NOMO-1 treated with DMSO at 0.1 percent for 48 hours (cell line): ENCODE results near the gene ALG3.

Experiments used
- DNase-seq: peaks from one replicate; lab custom pipeline; 2025; ENCODE audit not compliant: unreplicated experiment; lab: John Stamatoyannopoulos, UW

The ALG3 gene

DNA sequence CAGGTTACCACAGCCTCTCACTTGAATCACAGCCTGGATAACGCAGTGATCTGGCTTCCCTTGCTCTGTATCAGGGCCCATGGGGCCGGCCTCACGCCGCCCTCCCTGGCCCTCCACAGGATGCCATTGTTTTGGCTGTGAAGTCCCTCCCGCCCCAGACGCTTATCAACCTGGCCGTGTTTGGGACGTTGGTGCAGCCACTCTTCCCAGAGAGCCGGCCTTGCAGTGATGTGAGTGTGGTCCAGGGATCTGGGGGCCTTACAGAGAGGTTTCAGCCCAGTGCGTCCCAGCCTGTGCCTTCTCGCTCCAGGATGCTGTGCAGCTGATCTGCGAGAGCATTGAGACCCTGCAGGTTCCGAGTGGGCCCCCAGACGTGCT, 12.7 kb downstream of the ALG3 start:
- DNase-seq, result no peak

DNA sequence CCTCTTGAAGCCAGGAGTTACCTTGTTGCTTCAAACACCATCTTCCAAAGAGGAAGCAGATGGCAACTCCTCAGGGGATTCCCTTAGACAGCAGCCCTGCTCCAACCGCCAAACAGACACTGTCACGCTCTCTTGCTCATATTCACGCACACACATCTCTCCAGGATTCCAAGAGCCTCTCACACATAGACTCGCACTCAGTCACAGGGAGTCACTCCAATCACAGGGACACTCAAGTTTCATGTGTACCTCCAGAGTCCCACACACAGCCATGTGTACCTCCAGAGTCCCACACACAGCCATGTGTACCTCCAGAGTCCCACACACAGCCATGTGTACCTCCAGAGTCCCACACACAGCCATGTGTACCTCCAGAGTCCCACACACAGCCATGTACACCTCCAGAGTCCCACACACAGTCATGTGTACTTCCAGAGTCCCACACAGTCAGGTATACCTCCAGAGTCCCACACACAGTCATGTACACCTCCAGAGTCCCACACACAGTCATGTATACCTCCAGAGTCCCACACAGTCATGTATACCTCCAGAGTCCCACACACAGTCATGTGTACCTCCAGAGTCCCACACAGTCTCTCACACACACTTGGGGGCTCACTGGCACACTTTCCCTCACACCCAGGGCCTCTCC, 13.3 kb downstream of the ALG3 start:
- DNase-seq, result no peak

DNA sequence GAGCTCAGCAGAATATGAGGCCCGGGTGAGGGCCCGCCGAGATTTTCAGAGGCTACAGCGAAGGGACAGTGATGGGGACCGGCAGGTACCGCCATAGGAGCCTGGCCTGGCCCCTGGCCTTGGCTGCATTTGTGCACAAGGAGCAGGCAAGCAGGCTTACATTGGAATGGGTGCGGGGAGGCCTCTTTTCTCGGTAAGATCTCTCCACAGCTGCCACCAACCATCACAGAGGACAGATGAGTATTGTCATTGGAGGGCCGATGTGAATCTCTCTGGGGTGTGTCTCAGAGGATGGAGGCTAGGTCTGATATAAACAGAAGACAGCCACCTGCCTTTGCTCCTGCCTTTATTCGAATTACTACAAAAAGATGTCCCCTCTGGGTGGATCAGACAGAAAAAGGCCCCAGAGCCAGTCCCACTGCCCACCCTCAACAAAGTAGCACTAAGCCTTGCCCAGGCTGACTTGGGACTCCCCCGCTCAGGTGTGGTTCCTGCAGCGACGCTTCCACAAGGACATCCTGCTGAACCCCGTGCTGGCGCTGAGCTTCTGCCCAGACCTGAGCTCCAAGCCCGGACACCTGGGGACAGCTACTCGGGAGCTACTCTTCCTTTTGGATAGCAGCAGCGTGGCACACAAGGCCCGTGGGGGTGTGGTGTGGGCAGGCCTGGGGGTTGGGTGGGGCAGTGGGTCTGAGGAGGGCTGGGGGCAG, 13.9 kb downstream of the ALG3 start:
- DNase-seq, result no peak

DNA sequence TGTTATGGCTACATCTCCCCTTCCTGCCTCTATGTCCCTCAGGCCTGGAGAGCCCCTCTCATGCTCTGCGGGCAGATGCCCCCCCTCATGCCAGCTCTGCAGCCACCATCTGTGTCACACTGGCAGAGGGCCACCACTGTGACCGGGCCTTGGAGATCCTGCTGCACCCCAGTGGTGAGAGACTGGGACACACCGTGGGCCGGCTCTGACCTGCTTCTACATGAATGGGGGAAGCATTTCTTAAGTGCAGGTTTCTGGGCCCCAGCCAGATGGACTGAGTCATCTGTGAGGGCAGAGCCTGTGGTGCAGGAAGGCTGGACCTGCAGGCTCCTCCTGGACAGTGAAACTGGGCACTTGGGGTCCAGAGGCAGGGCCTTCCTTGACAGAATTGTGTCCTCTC, 14.5 kb downstream of the ALG3 start:
- DNase-seq, result no peak

DNA sequence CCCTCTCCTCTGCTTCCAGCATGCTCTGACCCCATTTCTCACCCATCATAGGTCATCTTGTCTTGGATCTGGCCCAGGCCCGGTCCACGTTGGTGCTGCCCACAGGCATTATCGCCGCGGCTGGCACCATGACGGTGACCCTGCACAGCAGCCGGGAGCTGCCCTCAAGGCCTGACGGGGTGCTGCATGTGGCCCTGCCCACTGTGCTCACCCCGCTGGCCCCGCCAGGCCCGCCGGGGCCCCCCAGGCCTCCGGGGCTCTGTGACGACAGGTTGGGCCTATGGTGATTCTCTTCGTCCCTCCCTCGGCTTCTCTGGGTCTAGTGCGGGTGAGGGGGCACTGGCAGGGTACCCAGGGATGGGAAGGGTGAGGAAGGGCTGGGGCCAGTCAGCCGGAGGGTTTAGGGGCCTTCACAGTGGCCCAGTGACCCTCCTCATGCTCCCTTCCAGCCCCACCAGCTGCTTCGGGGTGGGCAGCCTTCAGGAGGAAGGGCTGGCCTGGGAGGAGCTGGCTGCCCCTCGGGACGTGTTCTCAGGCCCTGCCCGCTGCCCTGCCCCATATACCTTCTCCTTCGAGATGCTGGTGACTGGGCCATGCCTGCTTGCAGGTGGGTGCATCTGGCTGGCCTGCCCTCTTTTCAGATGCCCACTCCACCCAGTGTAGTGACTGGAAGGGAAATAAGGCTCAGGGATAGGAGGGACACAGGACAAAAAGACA, 15.5 kb downstream of the ALG3 start:
- no peak for DNase-seq

DNA sequence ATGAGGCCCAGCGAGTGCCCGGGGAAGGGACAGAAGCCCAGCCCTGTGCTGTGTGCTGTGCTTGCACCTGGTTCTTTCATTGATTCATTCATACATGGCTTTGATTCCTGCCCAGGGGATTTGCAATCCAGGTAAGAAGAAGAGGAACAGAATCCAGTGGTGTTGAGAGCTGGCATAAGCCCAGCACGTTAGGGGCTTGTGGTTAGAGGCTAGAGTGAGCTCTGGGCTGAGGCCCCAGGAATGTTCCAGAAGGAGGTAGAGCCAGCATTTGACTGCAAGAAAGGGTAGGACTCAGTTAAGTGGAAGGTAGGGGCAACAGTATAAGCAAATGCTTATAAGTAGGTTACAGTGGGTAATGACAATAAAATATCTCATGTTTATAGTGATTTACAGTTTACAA, 17.1 kb downstream of the ALG3 start:
- DNase-seq, result no peak

DNA sequence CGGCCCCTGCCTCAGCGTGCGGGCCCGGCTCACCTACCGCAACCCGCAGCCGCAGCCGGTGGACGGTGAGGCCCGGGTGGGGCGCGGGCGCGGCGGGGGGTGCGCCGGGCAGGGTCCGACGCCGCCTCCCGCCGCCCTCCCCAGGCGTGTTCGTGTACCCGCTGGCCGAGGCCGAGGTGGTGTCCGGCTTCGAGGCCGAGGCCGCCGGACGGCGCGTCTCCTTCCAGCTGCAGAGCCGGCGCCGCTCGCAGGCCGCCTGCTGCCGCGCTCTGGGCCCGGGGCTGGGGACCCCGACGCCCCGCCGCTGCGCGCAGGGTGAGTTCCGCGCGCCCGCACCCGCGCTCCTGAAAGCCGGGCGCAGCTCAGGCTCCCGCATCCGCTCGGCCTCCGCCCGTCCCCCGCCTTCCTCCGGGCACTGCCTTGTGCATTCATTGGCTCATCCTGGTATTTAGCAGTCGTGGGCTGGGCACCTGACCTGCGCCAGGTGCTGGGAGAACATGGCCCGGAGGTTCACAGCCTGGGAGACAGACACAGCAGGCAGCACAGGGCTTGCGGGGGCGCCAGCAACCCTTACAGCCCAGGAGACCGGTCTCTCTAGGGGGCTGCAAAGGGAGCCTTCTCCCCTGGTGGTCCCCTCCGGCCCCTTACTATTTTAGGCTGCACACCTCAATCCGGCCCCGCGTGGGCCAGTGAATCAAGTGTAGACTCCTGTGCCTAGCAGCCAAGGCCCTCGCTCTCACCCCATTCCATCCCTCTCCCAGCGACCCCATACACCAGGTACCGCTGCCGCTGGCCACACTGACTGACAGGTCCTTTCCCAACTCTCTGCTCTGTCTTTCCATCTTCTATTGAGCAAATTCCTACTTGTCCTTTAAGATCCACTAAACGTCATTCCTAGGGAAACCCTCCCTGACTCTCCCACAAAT, 17.9 kb downstream of the ALG3 start:
- DNase-seq, result no peak

DNA sequence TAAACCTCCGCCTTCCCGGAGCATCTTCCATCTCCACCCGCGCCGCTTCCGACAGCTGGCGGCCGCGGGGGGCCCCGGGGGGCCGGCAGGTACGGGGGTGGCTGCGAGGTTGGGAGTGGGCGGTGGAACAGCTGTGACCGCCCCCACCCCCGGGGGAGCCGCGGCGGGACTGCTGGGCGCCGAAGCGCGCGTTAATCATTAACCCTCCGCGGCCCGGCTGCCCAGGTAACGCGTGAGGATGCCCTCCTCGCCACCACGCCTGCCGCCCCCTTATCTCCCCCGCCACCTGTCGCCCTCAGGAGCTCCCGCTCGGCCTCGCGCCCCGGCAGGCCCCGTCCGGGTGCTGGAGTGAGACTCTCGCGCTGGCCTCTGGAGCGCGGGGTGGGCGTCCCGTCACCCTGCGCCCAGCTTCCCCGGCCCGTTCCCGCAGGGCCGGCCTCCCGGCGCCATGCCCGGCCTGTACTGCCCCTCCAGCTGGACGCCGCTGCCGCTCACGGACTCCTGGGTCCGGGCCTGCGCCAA, 18.6 kb downstream of the ALG3 start:
- DNase-seq, result no peak

DNA sequence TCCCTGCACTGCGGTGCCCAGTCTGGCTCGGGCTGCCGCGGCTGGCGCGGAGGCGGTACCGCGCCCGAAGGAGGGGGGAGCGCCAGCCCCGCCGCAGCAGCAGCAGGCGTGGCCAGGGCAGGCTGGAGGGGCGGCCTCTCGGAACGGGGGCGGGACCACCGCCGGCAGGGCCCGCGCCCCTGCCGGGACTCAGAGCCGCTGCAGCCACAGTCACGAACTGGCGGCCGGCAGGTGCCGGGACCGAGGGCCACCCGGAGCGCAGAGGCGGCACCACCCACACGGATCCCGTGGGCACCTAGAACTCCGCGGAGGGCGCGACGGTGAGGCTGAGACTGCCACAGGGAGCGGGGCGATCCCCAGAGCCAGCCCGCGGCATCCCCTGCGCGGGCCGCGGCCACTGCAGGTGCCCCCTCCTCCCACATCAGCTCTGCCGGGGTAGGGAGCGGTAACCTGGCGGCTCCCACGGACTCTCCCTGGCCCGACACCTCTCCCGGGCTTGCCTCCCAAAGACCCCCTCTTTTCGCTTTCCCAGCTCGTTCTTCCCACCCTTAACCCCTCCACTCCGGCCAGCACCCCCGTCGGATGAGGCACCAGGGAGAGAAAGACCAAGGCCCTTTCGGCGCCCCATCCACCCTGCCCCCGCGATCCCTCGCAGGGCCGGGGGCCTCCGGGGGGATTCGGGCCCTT, 19.2 kb downstream of the ALG3 start, which contains the start of gene VWA5B2:
Gene VWA5B2 (plus strand): TSS at position 192 of the 687 bp plus-strand sequence. CDS start 944 bp downstream, outside the sequence.
- peak; percentile 64 for DNase-seq

DNA sequence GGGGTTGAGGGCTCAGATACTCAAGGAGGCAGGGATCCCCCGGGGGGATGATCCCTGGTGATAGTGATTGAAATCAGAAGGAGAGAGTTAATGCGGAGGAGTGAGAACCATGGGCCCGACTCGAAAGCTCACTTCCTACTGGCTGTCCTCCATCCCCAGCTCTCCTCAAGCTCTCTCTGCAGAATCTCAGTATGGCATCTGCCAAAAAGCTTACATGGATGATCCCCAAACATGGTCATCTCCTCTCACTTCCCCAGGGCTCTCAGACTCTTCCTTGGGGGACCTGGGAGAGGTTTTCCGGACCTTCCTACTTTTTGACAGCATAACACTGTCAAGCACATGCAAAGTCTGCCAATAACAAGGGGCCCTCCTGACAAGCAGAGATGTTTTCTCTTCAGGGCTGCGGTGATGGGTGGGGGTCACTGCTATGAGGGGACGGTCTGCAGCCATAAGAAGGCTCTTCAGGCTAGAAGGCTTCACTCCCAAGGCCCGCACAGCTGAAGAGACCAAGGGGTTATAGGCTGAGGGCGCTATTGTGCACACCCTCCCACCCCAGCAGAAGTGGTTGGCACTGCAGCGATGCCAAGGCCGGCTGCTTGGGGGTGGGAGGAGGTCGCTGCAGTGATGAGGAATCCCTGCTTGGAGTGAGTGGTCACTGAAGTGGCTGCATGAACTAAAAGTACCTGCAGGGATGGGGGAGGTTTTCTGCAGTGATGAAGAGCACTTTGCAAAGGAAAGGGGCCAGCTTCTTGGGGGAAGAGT, 20.2 kb downstream of the ALG3 start:
- DNase-seq, result no peak

DNA sequence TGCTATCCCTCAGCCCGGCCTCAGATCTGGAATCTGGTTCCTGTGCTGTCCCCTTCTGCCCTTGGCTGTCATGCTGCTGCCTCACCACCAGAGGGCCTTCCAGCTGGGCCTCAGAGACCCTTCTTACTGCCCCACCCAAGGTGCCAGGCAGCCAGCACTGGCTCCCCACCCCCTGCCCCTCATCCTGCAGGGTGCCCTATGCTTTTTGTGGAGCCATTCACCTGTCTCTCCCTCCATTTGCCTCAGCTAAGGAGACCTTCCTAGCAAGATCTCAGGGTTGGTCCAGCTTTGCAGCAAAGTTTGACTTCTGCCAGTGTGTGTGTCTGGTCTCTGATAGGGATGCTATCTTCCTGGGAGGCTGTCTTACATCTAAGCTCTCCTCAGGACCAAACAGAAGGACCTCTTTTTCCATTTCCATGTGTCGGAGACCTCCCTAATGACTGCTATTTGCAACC, 21.3 kb downstream of the ALG3 start:
- DNase-seq, result no peak

DNA sequence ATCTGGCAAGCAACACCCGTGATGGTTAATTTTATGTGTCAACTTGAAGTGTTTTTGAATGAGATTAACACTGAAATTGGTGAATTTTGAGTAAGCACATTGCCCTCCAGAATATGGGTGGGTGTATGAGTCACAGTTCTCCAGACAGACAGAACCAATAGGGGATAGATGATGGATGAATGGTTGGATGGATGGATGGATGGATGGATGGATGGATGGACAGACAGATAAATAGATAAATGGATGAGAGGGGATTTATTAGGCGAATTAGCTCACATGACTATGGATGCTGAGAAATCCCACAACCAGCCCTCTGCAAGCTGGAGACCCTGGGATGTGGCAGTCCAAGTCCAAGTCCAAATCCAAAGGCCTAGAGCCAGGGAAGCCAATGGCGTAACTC, 24.8 kb downstream of the ALG3 start:
- no peak for DNase-seq

DNA sequence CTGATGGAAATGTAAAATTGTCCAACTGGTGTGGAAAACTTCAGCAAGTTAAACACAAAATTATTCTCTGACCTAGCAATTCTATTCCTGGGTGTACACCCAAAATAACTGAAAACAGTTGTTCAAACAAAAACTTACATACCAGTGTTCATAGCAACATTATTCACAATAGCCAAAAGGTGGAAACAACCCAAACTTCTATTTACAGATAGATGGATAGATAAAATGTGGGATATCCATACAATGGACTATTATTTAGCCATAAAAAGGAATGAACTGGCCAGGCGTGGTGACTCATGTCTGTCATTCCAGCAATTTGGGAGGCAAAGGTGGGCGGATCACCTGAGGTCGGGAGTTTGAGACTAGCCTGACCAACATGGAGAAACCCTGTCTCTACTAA, 26.2 kb downstream of the ALG3 start:
- no peak for DNase-seq

DNA sequence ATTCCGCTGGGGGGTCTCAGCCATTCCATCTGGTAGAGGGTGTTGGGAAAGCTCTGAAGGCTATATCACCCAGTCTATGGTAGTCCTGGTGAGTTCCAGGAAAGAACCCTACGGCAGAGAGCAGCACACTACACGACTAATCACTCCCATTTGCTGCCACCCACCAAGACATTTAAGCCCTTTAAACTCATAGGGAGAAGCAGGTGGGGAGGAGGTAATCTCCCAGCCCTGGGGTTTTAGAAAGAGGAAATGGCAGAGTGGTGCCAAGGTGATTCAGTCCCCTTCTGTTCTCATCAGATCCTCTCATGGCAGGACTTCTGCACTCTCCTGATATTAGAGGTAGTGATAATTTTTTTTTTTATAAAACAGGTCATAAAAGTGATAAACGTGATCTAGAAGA, 29.9 kb downstream of the ALG3 start:
- DNase-seq, result no peak

DNA sequence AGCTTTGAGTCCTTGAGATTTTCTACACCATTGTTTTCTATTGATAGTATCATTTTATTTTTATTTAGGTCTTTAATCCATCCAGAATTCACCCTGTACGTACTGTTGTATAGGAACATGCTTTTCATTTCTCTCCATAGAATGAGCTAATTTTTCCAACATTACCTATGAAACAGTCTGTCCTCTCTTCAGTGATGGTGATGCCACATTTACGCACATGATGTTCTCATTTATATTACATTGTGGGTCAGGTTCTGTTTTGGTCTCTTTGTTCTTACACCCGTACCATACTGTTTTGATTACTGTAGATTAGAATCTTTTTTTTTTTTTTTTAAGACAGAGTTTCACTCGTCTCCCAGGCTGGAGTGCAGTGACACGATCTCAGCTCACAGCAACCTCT, 37.0 kb downstream of the ALG3 start:
- DNase-seq, result no peak

DNA sequence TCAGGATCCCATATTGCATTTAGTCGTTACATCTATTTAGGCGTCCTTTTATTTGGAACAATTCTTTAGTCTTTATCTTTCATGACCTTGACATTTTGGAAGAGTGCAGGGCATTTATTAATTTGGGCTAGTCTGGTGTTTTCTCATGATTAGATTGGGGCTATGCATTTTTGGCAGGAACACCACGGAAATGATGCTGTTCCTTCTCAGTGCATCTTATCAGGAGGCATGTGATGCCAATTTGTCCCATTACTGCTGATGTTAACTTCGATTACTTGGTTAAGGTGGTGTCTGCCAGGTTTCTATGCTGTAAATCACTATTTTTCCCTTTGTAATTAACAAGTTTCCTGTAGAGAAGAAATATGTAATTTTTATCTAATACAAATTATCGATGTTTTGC, 37.5 kb downstream of the ALG3 start:
- DNase-seq, result no peak

DNA sequence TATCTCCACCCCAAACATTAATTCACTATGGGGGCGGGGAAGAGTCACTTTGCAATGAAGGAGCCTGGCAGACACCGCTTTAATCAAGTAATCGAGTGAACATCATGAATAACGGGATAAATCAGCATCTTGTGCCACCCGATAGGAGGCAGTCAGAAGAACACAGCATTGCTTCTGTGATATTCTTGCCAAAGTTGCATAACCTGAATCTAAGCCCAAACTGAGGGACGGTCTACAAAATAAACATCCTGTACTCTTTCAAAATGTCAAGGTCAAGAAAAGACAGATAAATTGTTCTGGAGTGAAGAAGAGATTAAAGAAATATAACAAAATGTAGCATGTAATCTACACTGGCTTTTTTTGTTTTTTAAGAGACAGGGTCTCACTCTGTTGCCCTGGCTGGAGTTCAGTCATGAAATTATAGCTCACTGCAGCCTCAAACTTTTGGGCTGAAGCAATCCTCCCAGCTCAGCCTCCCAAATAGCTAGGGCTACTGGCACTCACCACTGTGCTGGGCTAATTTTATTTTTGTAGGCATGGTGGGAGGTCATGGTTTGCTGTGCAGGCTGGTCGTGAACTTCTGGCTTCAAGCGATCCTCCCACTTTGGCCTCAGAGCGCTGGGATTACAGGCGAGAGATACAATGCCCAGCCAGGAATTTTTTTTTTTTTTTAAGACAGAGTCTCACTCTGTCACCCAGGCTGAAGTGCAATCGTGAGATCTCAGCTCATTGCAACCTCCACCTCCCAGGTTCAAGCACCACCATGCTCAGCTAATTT, 39.4 kb downstream of the ALG3 start:
- no peak for DNase-seq

DNA sequence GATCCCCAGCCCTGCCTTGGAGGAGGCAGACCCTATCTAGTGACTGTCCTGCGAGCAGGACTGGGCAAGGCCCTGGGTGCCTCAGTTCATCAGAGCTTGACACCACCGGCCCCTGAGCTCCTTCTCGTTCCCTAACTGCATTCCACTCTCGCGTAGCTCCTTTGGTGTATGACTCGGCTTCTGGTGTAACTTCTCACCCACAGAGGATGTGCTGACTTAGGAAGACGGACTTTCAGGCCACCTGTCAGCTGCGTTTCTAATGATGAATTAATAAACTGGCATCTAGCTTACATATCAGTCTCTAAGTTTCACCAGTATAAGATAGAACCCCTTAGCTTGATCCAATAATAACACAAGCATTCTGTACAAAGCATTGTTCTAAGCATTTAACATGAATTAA, 45.2 kb downstream of the ALG3 start:
- no peak for DNase-seq

DNA sequence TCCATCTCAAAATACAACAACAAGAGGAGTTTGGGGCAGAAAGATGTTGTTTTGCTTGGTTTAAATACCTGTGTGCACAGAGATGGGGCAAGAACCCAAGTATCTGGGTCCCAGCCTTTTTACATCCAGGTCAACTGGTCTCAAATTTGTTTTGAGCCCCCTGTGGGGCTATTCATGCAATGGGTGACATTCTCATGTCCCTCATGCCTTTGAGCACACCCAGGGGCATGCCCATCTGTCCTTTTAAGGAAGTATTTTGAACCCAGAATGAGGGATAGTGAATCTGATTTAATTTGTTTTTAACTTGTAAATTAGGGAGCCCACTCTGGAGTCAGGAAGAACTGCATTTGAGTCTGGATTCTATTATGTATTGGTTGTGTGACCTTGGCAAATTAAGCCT, 47.9 kb downstream of the ALG3 start:
- DNase-seq, result no peak
